HG03025 (cell line): Measurements from ENCODE around the gene ACTN2.

Experiments
- ATAC-seq: cut with Tn5 transposase; IDR thresholded peaks from one replicate; pipeline ENCODE4 v1.9.1; 2021; ENCODE audit warnings: mild to moderate bottlenecking, moderate library complexity; ENCODE audit not compliant: unreplicated experiment, low FRiP score

ACTN2 gene

GRCh38 chr1:236689713-236690569, 3.6 kb downstream of the ACTN2 start:
- no peak for ATAC-seq

GRCh38 chr1:236691348-236691747, 5.0 kb downstream of the ACTN2 start:
- no peak for ATAC-seq

GRCh38 chr1:236692128-236692527, 5.8 kb downstream of the ACTN2 start:
- no peak for ATAC-seq

GRCh38 chr1:236692742-236693141, 6.4 kb downstream of the ACTN2 start:
- ATAC-seq = no peak

- no peak for ATAC-seq
Measured at GRCh38 chr1:236699366-236699765, 13.1 kb downstream of the ACTN2 start.

- no peak for ATAC-seq
Measured at GRCh38 chr1:236700903-236701302, 14.6 kb downstream of the ACTN2 start.

GRCh38 chr1:236701782-236702181, 15.5 kb downstream of the ACTN2 start:
- no peak for ATAC-seq

- no peak for ATAC-seq
Measured at GRCh38 chr1:236702791-236703394, 16.6 kb downstream of the ACTN2 start.

- ATAC-seq = no peak
Measured at GRCh38 chr1:236705771-236706170, 19.5 kb downstream of the ACTN2 start.

GRCh38 chr1:236706183-236706582, 19.9 kb downstream of the ACTN2 start:
- no peak for ATAC-seq

- ATAC-seq = no peak
Measured at GRCh38 chr1:236710328-236710892, 24.1 kb downstream of the ACTN2 start.

GRCh38 chr1:236716160-236716559, 29.9 kb downstream of the ACTN2 start:
- ATAC-seq = no peak

GRCh38 chr1:236717811-236718210, 31.5 kb downstream of the ACTN2 start:
- ATAC-seq = no peak

GRCh38 chr1:236718328-236718727, 32.0 kb downstream of the ACTN2 start:
- no peak for ATAC-seq

GRCh38 chr1:236720206-236720605, 33.9 kb downstream of the ACTN2 start:
- ATAC-seq = no peak

- no peak for ATAC-seq
Measured at GRCh38 chr1:236720611-236721010, 34.3 kb downstream of the ACTN2 start.

- no peak for ATAC-seq
Measured at GRCh38 chr1:236724049-236724448, 37.8 kb downstream of the ACTN2 start.

- ATAC-seq = no peak
Measured at GRCh38 chr1:236724506-236724905, 38.2 kb downstream of the ACTN2 start.

- ATAC-seq = no peak
Measured at GRCh38 chr1:236725668-236726067, 39.4 kb downstream of the ACTN2 start.

GRCh38 chr1:236727521-236727920, 41.2 kb downstream of the ACTN2 start:
- no peak for ATAC-seq

GRCh38 chr1:236728752-236729151, 42.5 kb downstream of the ACTN2 start:
- ATAC-seq = no peak

GRCh38 chr1:236733653-236734052, 47.4 kb downstream of the ACTN2 start:
- ATAC-seq = no peak
